OCI-LY3 (cell line): Measurements from ENCODE around the gene SCARB1.

ENCODE experiments used
- EZH2phosphoT487 ChIP-seq: fragments of 200-600 bp; shearing (Covaris generic); IDR thresholded peaks from 2 replicates; pipeline ENCODE4 v1.6.1; 2018; ENCODE audit warnings: antibody characterized with exemption, mixed run types, low read depth
- TF ChIP-seq, protein P1 (sequence below): fragments of 200-600, 300-600 bp; sonication (generic); IDR thresholded peaks from 2 replicates; pipeline ENCODE4 v1.5.1; 2014; ENCODE audit warnings: antibody characterized with exemption, low read length, low read depth

DNA sequence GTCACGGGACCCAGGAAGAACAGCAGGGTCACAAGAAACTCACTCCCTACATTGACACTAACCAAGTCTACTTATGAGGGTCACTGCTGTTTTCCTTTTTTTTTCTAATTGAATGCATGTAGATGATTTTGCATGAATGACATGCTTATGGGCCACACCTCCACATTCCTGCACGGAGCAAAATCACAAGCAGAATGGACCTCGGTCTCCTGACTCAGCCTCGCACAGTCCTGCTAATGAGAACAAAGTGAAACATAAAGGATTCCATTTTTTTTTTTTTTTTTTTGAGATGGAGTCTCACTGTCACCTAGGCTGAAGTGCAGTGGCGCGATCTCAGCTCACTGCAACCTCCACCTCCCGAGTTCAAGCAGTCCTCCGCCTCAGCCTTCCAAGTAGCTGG lies 12.3 kb downstream of the SCARB1 start:
- TF ChIP-seq, protein P1, sequence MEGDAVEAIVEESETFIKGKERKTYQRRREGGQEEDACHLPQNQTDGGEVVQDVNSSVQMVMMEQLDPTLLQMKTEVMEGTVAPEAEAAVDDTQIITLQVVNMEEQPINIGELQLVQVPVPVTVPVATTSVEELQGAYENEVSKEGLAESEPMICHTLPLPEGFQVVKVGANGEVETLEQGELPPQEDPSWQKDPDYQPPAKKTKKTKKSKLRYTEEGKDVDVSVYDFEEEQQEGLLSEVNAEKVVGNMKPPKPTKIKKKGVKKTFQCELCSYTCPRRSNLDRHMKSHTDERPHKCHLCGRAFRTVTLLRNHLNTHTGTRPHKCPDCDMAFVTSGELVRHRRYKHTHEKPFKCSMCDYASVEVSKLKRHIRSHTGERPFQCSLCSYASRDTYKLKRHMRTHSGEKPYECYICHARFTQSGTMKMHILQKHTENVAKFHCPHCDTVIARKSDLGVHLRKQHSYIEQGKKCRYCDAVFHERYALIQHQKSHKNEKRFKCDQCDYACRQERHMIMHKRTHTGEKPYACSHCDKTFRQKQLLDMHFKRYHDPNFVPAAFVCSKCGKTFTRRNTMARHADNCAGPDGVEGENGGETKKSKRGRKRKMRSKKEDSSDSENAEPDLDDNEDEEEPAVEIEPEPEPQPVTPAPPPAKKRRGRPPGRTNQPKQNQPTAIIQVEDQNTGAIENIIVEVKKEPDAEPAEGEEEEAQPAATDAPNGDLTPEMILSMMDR = no peak
- no peak for TF ChIP-seq EZH2phosphoT487
